ENCODE data around the gene MCU.

DNA sequence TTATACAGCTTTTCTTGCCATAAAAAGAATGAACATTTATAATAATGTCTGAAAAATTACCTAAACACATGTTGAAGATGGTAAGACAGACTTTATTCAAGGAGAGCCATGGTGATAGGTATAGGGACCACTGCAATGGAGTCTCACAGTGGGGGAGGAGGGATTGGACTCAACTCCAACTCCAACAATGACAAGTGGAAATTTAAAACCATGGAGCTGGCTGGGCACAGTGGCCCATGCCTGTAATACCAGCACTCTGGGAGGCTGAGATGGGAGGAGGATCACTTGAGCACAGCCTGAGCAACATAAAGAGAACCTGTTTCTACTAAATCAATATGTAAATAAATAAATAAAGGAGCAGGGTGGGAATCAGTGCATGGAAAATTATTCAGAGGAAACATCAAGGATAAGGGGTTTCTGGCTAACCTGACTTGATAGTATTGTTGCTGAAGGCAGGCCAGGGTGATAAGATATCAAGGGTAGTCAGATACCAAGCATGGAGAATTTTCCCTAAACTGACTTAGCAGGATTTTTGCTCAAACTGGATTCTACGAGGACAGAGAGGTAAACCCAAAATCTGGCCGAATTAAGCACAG is 46.6 kb upstream of the MCU start:
- TF ChIP-seq, protein P1, sequence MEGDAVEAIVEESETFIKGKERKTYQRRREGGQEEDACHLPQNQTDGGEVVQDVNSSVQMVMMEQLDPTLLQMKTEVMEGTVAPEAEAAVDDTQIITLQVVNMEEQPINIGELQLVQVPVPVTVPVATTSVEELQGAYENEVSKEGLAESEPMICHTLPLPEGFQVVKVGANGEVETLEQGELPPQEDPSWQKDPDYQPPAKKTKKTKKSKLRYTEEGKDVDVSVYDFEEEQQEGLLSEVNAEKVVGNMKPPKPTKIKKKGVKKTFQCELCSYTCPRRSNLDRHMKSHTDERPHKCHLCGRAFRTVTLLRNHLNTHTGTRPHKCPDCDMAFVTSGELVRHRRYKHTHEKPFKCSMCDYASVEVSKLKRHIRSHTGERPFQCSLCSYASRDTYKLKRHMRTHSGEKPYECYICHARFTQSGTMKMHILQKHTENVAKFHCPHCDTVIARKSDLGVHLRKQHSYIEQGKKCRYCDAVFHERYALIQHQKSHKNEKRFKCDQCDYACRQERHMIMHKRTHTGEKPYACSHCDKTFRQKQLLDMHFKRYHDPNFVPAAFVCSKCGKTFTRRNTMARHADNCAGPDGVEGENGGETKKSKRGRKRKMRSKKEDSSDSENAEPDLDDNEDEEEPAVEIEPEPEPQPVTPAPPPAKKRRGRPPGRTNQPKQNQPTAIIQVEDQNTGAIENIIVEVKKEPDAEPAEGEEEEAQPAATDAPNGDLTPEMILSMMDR (IDR thresholded peaks at IDR 0.05 in 8 of 11, conservative IDR thresholded peaks at IDR 0.05 in 3 of 11): no peak
- no peak for TF ChIP-seq POLR2AphosphoS5 (IDR thresholded peaks at IDR 0.05)

All from spleen (tissue), 7 donors.